VCaP (cell line): ENCODE results near the gene PPEF2.

Source experiments
- H3K27ac ChIP-seq: fragments of 450-650 bp; 2 replicates; pipeline ENCODE4 v1.5.1; 2017
- CTCF ChIP-seq: fragments of 450-650 bp; conservative IDR thresholded peaks from 2 replicates; pipeline ENCODE4 v1.5.1; 2017; ENCODE audit warnings: mild to moderate bottlenecking, moderate library complexity

PPEF2 gene

GRCh38 chr4:75876218-75876617 lies 26.0 kb downstream of the PPEF2 start:
- no peak for TF ChIP-seq CTCF
- no peak overlapping the region for H3K27ac ChIP-seq

- no peak for TF ChIP-seq CTCF
- no peak overlapping the region for H3K27ac ChIP-seq
These were observed 33.2 kb downstream of the PPEF2 start for GRCh38 chr4:75869100-75869499.

GRCh38 chr4:75867130-75867529 lies 35.1 kb downstream of the PPEF2 start:
- H3K27ac ChIP-seq, result peak overlapping the region; percentile 57
- no peak for TF ChIP-seq CTCF

GRCh38 chr4:75860606-75861005 lies 41.6 kb downstream of the PPEF2 start:
- no peak overlapping the region for H3K27ac ChIP-seq
- no peak for TF ChIP-seq CTCF

GRCh38 chr4:75858721-75859120 lies 43.5 kb downstream of the PPEF2 start:
- TF ChIP-seq CTCF, result no peak
- no peak overlapping the region for H3K27ac ChIP-seq

GRCh38 chr4:75849461-75849860 lies 52.8 kb downstream of the PPEF2 start:
- no peak for TF ChIP-seq CTCF

GRCh38 chr4:75848891-75849290 lies 53.4 kb downstream of the PPEF2 start:
- no peak for TF ChIP-seq CTCF
- no peak overlapping the region for H3K27ac ChIP-seq

More at GRCh38 chr4:75849461-75849860, 52.8 kb downstream of the PPEF2 start:
- no peak overlapping the region for H3K27ac ChIP-seq
